Astrocyte of the spinal cord (primary cell): ENCODE results near the gene STAB2.

Experiments
- DNase-seq: peaks from one replicate; pipeline ENCODE4 v3.0.0; 2011; ENCODE audit warnings: low read depth, low spot score
- H3K4me3 ChIP-seq: 2 replicates; pipeline ENCODE4 v1.5.1; 2011; ENCODE audit warnings: low read depth, mild to moderate bottlenecking, low read length, moderate library complexity
- CTCF ChIP-seq: IDR thresholded peaks from 2 replicates; pipeline ENCODE4 v1.5.1; 2012; ENCODE audit warnings: low read depth, mild to moderate bottlenecking, low read length, inconsistent platforms
- in situ Hi-C: cut with HindIII; loops from 2 replicates; pipeline ENCODE4 v1.10.0; 2017; ENCODE audit warnings: low sequenced_read_pairs

STAB2 gene

GRCh38 chr12:103757248-103757647 lies 170.2 kb downstream of the STAB2 start:
- H3K4me3 ChIP-seq, result no peak overlapping the region
- TF ChIP-seq CTCF, result no peak
- in situ Hi-C loops, result no loop called here
- no peak for DNase-seq

GRCh38 chr12:103758310-103759089 lies 171.4 kb downstream of the STAB2 start:
- in situ Hi-C loops, result no loop called here
- no peak for DNase-seq
- no peak overlapping the region for H3K4me3 ChIP-seq
- no peak for TF ChIP-seq CTCF

GRCh38 chr12:103762473-103762872 lies 175.4 kb downstream of the STAB2 start:
- in situ Hi-C loops, result no loop called here
- H3K4me3 ChIP-seq, result no peak overlapping the region
- no peak for DNase-seq
- no peak for TF ChIP-seq CTCF

- TF ChIP-seq CTCF, result no peak
- in situ Hi-C loops, result no loop called here
- DNase-seq, result no peak
- no peak overlapping the region for H3K4me3 ChIP-seq
Observed at GRCh38 chr12:103765322-103765721, 178.2 kb downstream of the STAB2 start.

GRCh38 chr12:103766028-103766427 lies 179.0 kb downstream of the STAB2 start:
- no peak for DNase-seq
- no peak overlapping the region for H3K4me3 ChIP-seq
- TF ChIP-seq CTCF, result no peak
- in situ Hi-C loops, result no loop called here

- TF ChIP-seq CTCF, result peak; percentile 12
- DNase-seq, result peak; percentile 24
- in situ Hi-C loops, result no loop called here
- no peak overlapping the region for H3K4me3 ChIP-seq
Observed at GRCh38 chr12:103768467-103769123, 181.5 kb downstream of the STAB2 start.
